Measurements from ENCODE around the gene TEX12. TPM values are rescaled to one million over a fixed set of nuclear protein-coding genes. Genes with fewer than 3 reads are reported as not detected.

TEX12 gene
- total and polyA plus RNA-seq, 8 donors: 0.20 to 2.0 TPM; not detected in 6

DNA sequence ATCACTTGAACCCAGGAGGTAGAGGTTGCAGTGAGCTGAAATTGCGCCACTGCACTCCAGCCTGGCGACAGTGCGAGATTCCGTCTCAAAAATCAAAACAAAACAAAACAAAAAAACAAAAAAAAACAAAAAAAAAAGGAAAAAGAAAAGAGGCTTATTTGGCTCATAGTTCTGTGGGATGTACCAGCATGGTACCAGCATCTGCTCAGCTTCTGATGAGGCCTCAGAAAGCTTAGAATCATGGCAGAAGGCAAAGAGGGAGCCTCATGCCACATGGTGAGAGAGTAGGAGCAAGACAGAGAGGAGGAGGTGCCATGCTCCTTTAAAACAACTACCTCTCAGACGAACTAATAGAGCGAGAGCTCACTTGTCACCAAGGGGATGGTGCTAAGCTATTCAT is 48.4 kb downstream of the TEX12 start:
- no peak overlapping the region for H3K4me3 ChIP-seq
- DNase-seq: no peak
- WGBS, 5 donors: 91 to 97% (median 92%) methylated on average over 6 of the region's 6 CpGs
- intact Hi-C loops (cut with DNase I; ENCODE audit: low total_unique reads): no loop called here
- no peaks in the 10 kb centered on the region for H3K27me3 ChIP-seq
- H3K36me3 ChIP-seq: no peaks in the 10 kb centered on the region
- H3K27ac ChIP-seq: no peak overlapping the region
- H3K9me3 ChIP-seq: no peaks in the 10 kb centered on the region
- peaks cover 0 to 10% (median 6%) of the 10 kb centered on the region in 4 donors for H3K4me1 ChIP-seq
- TF ChIP-seq CTCF (IDR thresholded peaks at IDR 0.05) (no peak), POLR2A (IDR thresholded peaks at IDR 0.05) (no peak), EP300 (IDR thresholded peaks at IDR 0.05) (no peak), POLR2AphosphoS5 (IDR thresholded peaks at IDR 0.05) (no peak)

- DNase-seq: no peak
- WGBS, 5 donors: 43 to 93% (median 67%) methylated on average over 1 of the region's 1 CpG
- intact Hi-C loops (cut with DNase I; ENCODE audit: low total_unique reads): no loop called here
Observed at GRCh38 chr11:112216561-112217105, 49.5 kb downstream of the TEX12 start.

GRCh38 chr11:112219476-112220232 is 52.5 kb downstream of the TEX12 start:
- Histone ChIP-seq H3K9me3 (no peaks in the 10 kb centered on the region), H3K27me3 (no peaks in the 10 kb centered on the region), H3K4me1 (peaks cover 0 to 28% (median 20%) of the 10 kb centered on the region in 4 donors), H3K27ac (no peak overlapping the region), H3K36me3 (no peaks in the 10 kb centered on the region), H3K4me3 (no peak overlapping the region)
- peak in 1 of 2 donors; percentile 93 for DNase-seq
- intact Hi-C loops (cut with DNase I; ENCODE audit: low total_unique reads): loop anchor here (5.0 kb wide), 1 partner anchor 58 kb away; no protein-coding TSS in a partner anchor
- TF ChIP-seq EP300 (IDR thresholded peaks at IDR 0.05) (no peak), POLR2AphosphoS5 (IDR thresholded peaks at IDR 0.05) (no peak), CTCF (IDR thresholded peaks at IDR 0.05) (peak in 5 of 7 experiments; percentile 55 to 89 (median 66)), POLR2A (IDR thresholded peaks at IDR 0.05) (no peak)
- WGBS, 5 donors: 32 to 35% (median 33%) methylated on average over 7 of the region's 7 CpGs

More at GRCh38 chr11:112216561-112217105, 49.5 kb downstream of the TEX12 start:
- no peak overlapping the region for H3K27ac ChIP-seq
- peaks cover 0 to 20% (median 13%) of the 10 kb centered on the region in 4 donors for H3K4me1 ChIP-seq
- no peaks in the 10 kb centered on the region for H3K9me3 ChIP-seq
- TF ChIP-seq POLR2AphosphoS5 (IDR thresholded peaks at IDR 0.05): peak in 1 of 3 donors; percentile 8
- no peak for TF ChIP-seq EP300 (IDR thresholded peaks at IDR 0.05)
- TF ChIP-seq CTCF (IDR thresholded peaks at IDR 0.05): no peak
- no peak for TF ChIP-seq POLR2A (IDR thresholded peaks at IDR 0.05)
- no peaks in the 10 kb centered on the region for H3K36me3 ChIP-seq
- no peak overlapping the region for H3K4me3 ChIP-seq
- H3K27me3 ChIP-seq: no peaks in the 10 kb centered on the region

DNA sequence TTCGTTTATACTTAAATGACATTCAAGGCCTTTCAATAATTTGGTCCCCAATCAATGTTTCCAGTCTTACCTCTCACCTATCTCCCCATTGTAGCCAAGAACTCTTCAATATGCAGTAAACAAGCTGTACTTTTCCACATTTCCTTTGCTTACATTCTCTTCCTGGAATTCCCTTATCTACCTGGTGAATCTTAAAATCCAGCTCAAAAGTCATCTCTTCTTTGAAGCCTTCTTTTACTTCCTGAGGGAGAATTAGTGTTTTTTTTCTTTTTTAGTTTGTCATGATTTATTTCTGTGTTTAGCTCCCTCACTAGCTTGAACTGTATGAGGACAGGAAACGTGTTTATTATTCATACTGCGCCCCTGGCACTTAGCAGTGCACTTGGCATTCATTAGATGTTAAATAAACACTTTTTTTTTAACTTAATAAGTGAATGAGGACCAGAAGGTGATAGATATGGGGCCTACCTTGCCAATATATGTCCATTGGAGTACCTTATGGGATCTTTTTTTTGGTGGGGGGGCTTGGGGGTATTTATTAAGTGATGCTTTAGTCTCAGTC is 54.2 kb downstream of the TEX12 start:
- intact Hi-C loops (cut with DNase I; ENCODE audit: low total_unique reads): loop anchor here (5.0 kb wide), 1 partner anchor 56 kb away; no protein-coding TSS in a partner anchor
- H3K36me3 ChIP-seq: no peaks in the 10 kb centered on the region
- no peak overlapping the region for H3K4me3 ChIP-seq
- no peaks in the 10 kb centered on the region for H3K9me3 ChIP-seq
- H3K4me1 ChIP-seq: peaks cover 0 to 35% (median 23%) of the 10 kb centered on the region in 4 donors
- 7 to 36% (median 23%) methylated on average over 3 of the region's 3 CpGs for WGBS, 5 donors
- DNase-seq: peak in 1 of 2 donors; percentile 36
- H3K27me3 ChIP-seq: no peaks in the 10 kb centered on the region
- no peak for TF ChIP-seq EP300 (IDR thresholded peaks at IDR 0.05)
- TF ChIP-seq POLR2AphosphoS5 (IDR thresholded peaks at IDR 0.05): no peak
- TF ChIP-seq CTCF (IDR thresholded peaks at IDR 0.05): no peak
- no peak for TF ChIP-seq POLR2A (IDR thresholded peaks at IDR 0.05)
- H3K27ac ChIP-seq: peak overlapping the region in 4 of 5 donors; percentile 31 to 64 (median 54)
